Inflammatory macrophage treated with lipopolysaccharide for 4 hours (primary cell): Measurements from ENCODE around the gene LARGE1.

Experiments
- DNase-seq: peaks from one replicate; pipeline ENCODE4 v3.0.0-alpha.2; 2020

LARGE1 gene

GRCh38 chr22:33817512-33818127, 102.7 kb downstream of the LARGE1 start:
- DNase-seq, result no peak

- no peak for DNase-seq
These were observed 107.8 kb downstream of the LARGE1 start for GRCh38 chr22:33812360-33812977.

- no peak for DNase-seq
These were observed 108.6 kb downstream of the LARGE1 start for GRCh38 chr22:33811686-33812085.

- DNase-seq, result no peak
These were observed 109.1 kb downstream of the LARGE1 start for GRCh38 chr22:33811208-33811607.

GRCh38 chr22:33807470-33807869, 112.8 kb downstream of the LARGE1 start:
- no peak for DNase-seq

GRCh38 chr22:33806191-33806590, 114.1 kb downstream of the LARGE1 start:
- no peak for DNase-seq

GRCh38 chr22:33803371-33804282, 116.6 kb downstream of the LARGE1 start:
- no peak for DNase-seq

GRCh38 chr22:33798401-33798800, 121.9 kb downstream of the LARGE1 start:
- no peak for DNase-seq

GRCh38 chr22:33796494-33796893, 123.8 kb downstream of the LARGE1 start:
- DNase-seq, result no peak

GRCh38 chr22:33793475-33793874, 126.8 kb downstream of the LARGE1 start:
- DNase-seq, result no peak

- DNase-seq, result no peak
These were observed 127.4 kb downstream of the LARGE1 start for GRCh38 chr22:33792832-33793231.

- DNase-seq, result no peak
These were observed 130.5 kb downstream of the LARGE1 start for GRCh38 chr22:33789690-33790253.

- no peak for DNase-seq
These were observed 131.3 kb downstream of the LARGE1 start for GRCh38 chr22:33788927-33789326.

GRCh38 chr22:33787645-33788456, 132.4 kb downstream of the LARGE1 start:
- DNase-seq, result no peak

- no peak for DNase-seq
These were observed 134.1 kb downstream of the LARGE1 start for GRCh38 chr22:33786149-33786548.

- DNase-seq, result no peak
These were observed 134.8 kb downstream of the LARGE1 start for GRCh38 chr22:33785283-33785968.

- DNase-seq, result no peak
These were observed 138.9 kb downstream of the LARGE1 start for GRCh38 chr22:33781411-33781810.

- no peak for DNase-seq
These were observed 139.6 kb downstream of the LARGE1 start for GRCh38 chr22:33780531-33781136.

GRCh38 chr22:33779243-33779642, 141.0 kb downstream of the LARGE1 start:
- DNase-seq, result no peak

GRCh38 chr22:33776491-33776890, 143.8 kb downstream of the LARGE1 start:
- DNase-seq, result no peak

GRCh38 chr22:33774781-33775180, 145.5 kb downstream of the LARGE1 start:
- no peak for DNase-seq

GRCh38 chr22:33772745-33773144, 147.5 kb downstream of the LARGE1 start:
- DNase-seq, result no peak
